Gastroesophageal sphincter (tissue), 3 donors: ENCODE measurements around the gene OR2V1.

Experiments used
- CTCF ChIP-seq, 4 experiments: fragments of 200-600 bp in 2 of 4; fragments of 450-650 bp in 2 of 4; sonication (generic) in 1 of 4; IDR thresholded peaks; one replicate each; pipeline ENCODE4 v1.5.1; 2017 to 2019; ENCODE audit warnings: antibody characterized with exemption in 4 of 4, mild to moderate bottlenecking in 2 of 4, moderate library complexity in 2 of 4
- EP300 ChIP-seq: sonication (generic); formaldehyde crosslinking; IDR thresholded peaks from one replicate; pipeline ENCODE4 v1.6.1; 2017; ENCODE audit warnings: antibody characterized with exemption, mild to moderate bottlenecking
- POLR2A ChIP-seq, 2 donors: fragments of 450-650 bp; IDR thresholded peaks; one replicate each; pipeline ENCODE4 v1.6.1; 2017; ENCODE audit warnings: antibody characterized with exemption in 2 of 2, mild to moderate bottlenecking in 2 of 2, moderate library complexity in 1 of 2
- POLR2AphosphoS5 ChIP-seq: sonication (generic); formaldehyde crosslinking; IDR thresholded peaks from one replicate; pipeline ENCODE4 v1.6.1; 2017; ENCODE audit warnings: antibody characterized with exemption

- no peak for TF ChIP-seq CTCF (IDR thresholded peaks at IDR 0.05)
- TF ChIP-seq POLR2A (IDR thresholded peaks at IDR 0.05): no peak
- TF ChIP-seq POLR2AphosphoS5: no peak
- no peak for TF ChIP-seq EP300
These were observed 25.8 kb upstream of the OR2V1 start for GRCh38 chr5:181156758-181157157.
